ENCODE results near the gene MPPED2.

GRCh38 chr11:30364837-30365482 is 221.2 kb downstream of the MPPED2 start:
- TF ChIP-seq CTCF (IDR thresholded peaks at IDR 0.05) (no peak), POLR2A (IDR thresholded peaks at IDR 0.05) (no peak)
